Activated CD8-positive, alpha-beta T cell treated with anti-CD3 and anti-CD28 coated beads for 36 hours (primary cell): Measurements from ENCODE around the gene UNKL. TPM values are rescaled to one million over a fixed set of nuclear protein-coding genes. Genes with fewer than 3 reads are reported as not detected.

ENCODE experiments used
- ATAC-seq: fragments of 200-7000 bp; cut with Tn5 transposase; one replicate; pipeline ENCODE4 v1.10.0; 2021; ENCODE audit warnings: mild to moderate bottlenecking, moderate library complexity
- CTCF ChIA-PET: fragments of 350-600 bp; sonication (Branson Sonifier 250); formaldehyde crosslinking; loops from one replicate; lab custom pipeline; 2021; ENCODE audit warnings: antibody characterized with exemption; lab: Charles Lee
- POLR2A ChIA-PET: fragments of 350-600 bp; sonication (Branson Sonifier 250); formaldehyde crosslinking; loops from one replicate; lab custom pipeline; 2021; ENCODE audit warnings: antibody characterized with exemption; lab: Charles Lee
- DNase-seq: peaks from one replicate; pipeline ENCODE4 v3.0.0-alpha.2; 2020
- H3K27ac Mint-ChIP-seq: one replicate; pipeline ENCODE4 v1.8.0; 2021; ENCODE audit warnings: mild to moderate bottlenecking, mixed read lengths
- H3K27me3 Mint-ChIP-seq: one replicate; pipeline ENCODE4 v1.8.0; 2021; ENCODE audit warnings: mixed read lengths
- H3K36me3 Mint-ChIP-seq: one replicate; pipeline ENCODE4 v1.8.0; 2021; ENCODE audit warnings: low read depth, mixed read lengths
- H3K4me1 Mint-ChIP-seq: one replicate; pipeline ENCODE4 v1.8.0; 2021; ENCODE audit warnings: low read depth, mixed read lengths
- H3K4me3 Mint-ChIP-seq: one replicate; pipeline ENCODE4 v1.8.0; 2021; ENCODE audit warnings: mild to moderate bottlenecking, moderate library complexity, mixed read lengths
- H3K9me3 Mint-ChIP-seq: one replicate; pipeline ENCODE4 v1.8.0; 2021; ENCODE audit warnings: mixed read lengths
- intact Hi-C: fragments of 100-400 bp; cut with micrococcal nuclease; formaldehyde crosslinking; loops from one replicate; pipeline ENCODE4 v1.10.0; 2022
- total RNA-seq, 2 experiments: library from RNA; stranded (reverse); gene quantifications; one replicate each; pipeline ENCODE4 v1.2.3, GENCODE V29; 2021
- TF ChIP-seq, protein P1 (sequence below): fragments of 200-600 bp; IDR thresholded peaks from one replicate; pipeline ENCODE4 v1.8.0; 2022; ENCODE audit warnings: antibody characterized with exemption, mild to moderate bottlenecking

UNKL gene
- total RNA-seq, 2 experiments from 2014 or later: 32.4 to 38.1 TPM

DNA sequence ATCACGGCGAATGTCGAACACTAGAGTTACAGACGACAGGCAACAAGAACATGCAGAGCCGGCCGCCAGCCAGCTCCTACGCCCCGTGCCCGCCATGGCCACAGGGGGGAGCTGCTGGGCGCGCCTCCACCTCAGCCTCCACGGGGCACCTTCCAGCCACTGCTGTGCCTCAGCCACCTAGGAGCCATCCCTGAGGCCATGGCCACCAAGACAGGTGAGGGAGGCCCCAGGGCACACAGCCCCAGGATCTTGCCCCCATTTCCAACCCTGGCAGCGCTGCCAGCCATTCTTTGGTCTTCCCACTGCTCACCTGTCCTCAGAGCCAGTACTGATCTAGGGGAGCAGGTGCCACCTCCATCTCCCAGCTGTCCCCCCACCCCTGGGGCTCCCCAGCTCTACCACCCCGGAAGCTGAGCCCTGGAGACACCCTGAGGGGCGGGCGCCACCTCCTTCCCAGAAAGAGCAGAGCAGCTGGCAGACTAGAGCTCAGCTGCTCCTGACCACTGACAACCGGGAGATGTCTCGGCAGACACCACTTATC, 50.9 kb downstream of the UNKL start:
- ChIA-PET CTCF (interaction anchor here (0.6 to 4.2 kb wide), 32 partner anchors 8 to 343 kb away, joined by 3 to 36 read pairs (median 4); partner anchors contain the start of genes CRAMP1, GNPTG, IFT140 and MAPK8IP3), POLR2A (interaction anchor here (0.8 to 3.7 kb wide), 5 partner anchors 15 to 57 kb away, joined by 3 to 17 read pairs (median 3); partner anchors contain the start of gene UQCC4)
- intact Hi-C loops: no loop called here
- DNase-seq (peak; percentile 82), ATAC-seq (peak; percentile 99)
- Mint-ChIP-seq H3K27me3 (no peaks in the 10 kb centered on the region), H3K27ac (peak overlapping the region; percentile 59), H3K9me3 (no peaks in the 10 kb centered on the region), H3K4me1 (peaks cover 2% of the 10 kb centered on the region), H3K4me3 (no peak overlapping the region), H3K36me3 (peaks cover 18% of the 10 kb centered on the region)
- TF ChIP-seq, protein P1, sequence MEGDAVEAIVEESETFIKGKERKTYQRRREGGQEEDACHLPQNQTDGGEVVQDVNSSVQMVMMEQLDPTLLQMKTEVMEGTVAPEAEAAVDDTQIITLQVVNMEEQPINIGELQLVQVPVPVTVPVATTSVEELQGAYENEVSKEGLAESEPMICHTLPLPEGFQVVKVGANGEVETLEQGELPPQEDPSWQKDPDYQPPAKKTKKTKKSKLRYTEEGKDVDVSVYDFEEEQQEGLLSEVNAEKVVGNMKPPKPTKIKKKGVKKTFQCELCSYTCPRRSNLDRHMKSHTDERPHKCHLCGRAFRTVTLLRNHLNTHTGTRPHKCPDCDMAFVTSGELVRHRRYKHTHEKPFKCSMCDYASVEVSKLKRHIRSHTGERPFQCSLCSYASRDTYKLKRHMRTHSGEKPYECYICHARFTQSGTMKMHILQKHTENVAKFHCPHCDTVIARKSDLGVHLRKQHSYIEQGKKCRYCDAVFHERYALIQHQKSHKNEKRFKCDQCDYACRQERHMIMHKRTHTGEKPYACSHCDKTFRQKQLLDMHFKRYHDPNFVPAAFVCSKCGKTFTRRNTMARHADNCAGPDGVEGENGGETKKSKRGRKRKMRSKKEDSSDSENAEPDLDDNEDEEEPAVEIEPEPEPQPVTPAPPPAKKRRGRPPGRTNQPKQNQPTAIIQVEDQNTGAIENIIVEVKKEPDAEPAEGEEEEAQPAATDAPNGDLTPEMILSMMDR: peak; percentile 79

DNA sequence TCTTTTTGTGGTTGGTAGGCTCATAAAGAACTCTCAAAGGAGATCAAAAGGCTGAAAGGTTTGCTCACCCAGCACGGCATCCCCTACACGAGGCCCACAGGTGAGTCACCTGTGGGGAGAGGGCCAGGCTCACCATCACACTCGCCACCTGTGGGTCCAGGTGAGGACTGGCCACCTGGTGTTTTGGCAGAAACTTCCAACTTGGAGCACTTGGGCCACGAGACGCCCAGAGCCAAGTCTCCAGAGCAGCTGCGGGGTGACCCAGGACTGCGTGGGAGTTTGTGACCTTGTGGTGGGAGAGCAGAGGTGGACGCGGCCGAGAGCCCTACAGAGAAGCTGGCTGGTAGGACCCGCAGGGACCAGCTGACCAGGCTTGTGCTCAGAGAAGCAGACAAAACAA, 51.7 kb downstream of the UNKL start:
- Mint-ChIP-seq H3K36me3 (peaks cover 15% of the 10 kb centered on the region), H3K4me1 (peaks cover 9% of the 10 kb centered on the region), H3K9me3 (no peaks in the 10 kb centered on the region), H3K4me3 (no peak overlapping the region), H3K27ac (no peak overlapping the region), H3K27me3 (no peaks in the 10 kb centered on the region)
- no peak for DNase-seq
- POLR2A ChIA-PET: interaction anchor here (1.4 to 1.6 kb wide), 3 partner anchors 16 to 33 kb away, joined by 3 to 7 read pairs (median 3); no protein-coding TSS in a partner anchor
- CTCF ChIA-PET: interaction anchor here (0.9 to 4.2 kb wide), 22 partner anchors 8 to 343 kb away, joined by 3 to 36 read pairs (median 5); partner anchors contain the start of genes CRAMP1, GNPTG, IFT140 and MAPK8IP3
- intact Hi-C loops: no loop called here
- TF ChIP-seq, protein P1: no peak
- ATAC-seq: no peak

DNA sequence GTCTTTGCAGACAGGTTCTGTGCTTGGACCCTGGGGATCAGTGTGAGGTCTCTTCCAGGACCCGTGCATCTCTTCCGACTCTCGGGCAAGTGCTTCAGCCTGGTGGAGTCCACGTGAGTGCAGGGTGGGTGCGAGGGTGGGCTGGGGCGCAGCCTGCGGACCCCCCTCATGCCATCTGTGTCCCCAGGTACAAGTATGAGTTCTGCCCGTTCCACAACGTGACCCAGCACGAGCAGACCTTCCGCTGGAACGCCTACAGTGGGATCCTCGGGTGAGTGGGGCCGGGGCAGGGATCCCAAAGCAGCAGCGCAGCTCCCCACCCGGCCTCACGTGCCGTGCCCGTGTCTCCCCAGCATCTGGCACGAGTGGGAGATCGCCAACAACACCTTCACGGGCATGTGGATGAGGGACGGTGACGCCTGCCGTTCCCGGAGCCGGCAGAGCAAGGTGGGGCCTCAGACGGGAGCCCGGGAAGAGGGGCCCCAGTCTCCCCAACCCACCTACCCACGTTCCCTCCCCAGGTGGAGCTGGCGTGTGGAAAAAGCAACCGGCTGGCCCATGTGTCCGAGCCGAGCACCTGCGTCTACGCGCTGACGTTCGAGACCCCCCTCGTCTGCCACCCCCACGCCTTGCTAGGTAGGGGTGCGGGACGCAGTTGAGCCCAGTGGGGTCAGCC, 52.7 kb downstream of the UNKL start:
- TF ChIP-seq, protein P1: no peak
- Mint-ChIP-seq H3K4me3 (no peak overlapping the region), H3K27ac (no peak overlapping the region), H3K27me3 (no peaks in the 10 kb centered on the region), H3K4me1 (peaks cover 9% of the 10 kb centered on the region), H3K36me3 (peaks cover 15% of the 10 kb centered on the region), H3K9me3 (no peaks in the 10 kb centered on the region)
- ChIA-PET CTCF (interaction anchor here (4.2 kb wide), 1 partner anchor 17 kb away, joined by 36 read pairs; no protein-coding TSS in a partner anchor), POLR2A (interaction anchor here (1.4 kb wide), 1 partner anchor 17 kb away, joined by 7 read pairs; no protein-coding TSS in a partner anchor)
- ATAC-seq (no peak), DNase-seq (no peak)
- intact Hi-C loops: no loop called here

DNA sequence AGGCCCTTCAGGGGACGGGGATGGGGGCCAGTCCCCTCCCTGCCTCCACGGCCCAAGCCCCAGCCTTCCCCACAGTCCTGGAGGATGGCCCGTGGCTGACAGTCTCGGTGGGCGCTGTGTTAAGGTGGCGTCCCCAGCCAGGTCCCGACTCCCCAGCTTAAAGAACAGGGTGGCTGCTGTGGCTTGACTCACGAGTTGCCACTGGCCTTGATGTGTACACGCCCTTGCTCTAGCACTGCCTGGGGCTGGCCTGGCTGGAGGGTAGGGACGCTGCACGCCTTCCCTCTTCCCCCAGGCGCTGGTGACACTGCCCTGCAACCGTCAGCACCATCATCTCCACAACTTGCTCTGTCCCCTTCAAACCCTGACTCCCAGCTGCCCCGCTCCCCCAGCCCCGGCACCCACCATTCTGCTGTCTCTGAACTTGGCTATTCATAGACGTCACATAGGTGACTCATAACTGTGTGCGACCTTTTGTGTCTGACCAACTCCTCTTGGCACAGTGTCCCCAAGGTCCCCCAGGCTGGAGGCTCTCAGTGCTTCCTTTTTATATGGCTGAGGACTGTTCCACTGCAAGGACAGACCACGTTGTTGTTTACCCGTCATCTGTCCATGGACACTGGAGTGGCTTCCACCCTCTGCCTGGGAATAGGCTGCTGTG, 56.5 kb downstream of the UNKL start:
- CTCF ChIA-PET: no interaction called here
- intact Hi-C loops: no loop called here
- H3K36me3 Mint-ChIP-seq: peaks cover 6% of the 10 kb centered on the region
- H3K27me3 Mint-ChIP-seq: no peaks in the 10 kb centered on the region
- no peak overlapping the region for H3K4me3 Mint-ChIP-seq
- H3K4me1 Mint-ChIP-seq: peaks cover 23% of the 10 kb centered on the region
- H3K27ac Mint-ChIP-seq: no peak overlapping the region
- TF ChIP-seq, protein P1: no peak
- ATAC-seq (peak; percentile 42), DNase-seq (no peak)
- no peaks in the 10 kb centered on the region for H3K9me3 Mint-ChIP-seq
- POLR2A ChIA-PET: no interaction called here
